Keratinocyte (primary cell): ENCODE data around the gene THBS2. TPM values are rescaled to one million over a fixed set of nuclear protein-coding genes. Genes with fewer than 3 reads are reported as not detected.

Source experiments
- DNase-seq: peaks from one replicate; pipeline ENCODE4 v3.0.0-alpha.2; 2011; ENCODE audit warnings: low read depth, missing footprints, low spot score
- FAIRE-seq: peaks from 2 replicates; lab custom pipeline; 2011; peaks lifted over from hg19 to GRCh38; lab: Jason Lieb, UNC
- H2AFZ ChIP-seq: 2 replicates; pipeline ENCODE4 v1.6.0; 2012; ENCODE audit warnings: low read length, control low read depth, inconsistent platforms; ENCODE audit not compliant: control insufficient read depth
- H3K27ac ChIP-seq: 2 replicates; pipeline ENCODE4 v1.5.1; 2011; ENCODE audit warnings: low read length; ENCODE audit not compliant: control insufficient read depth, insufficient read depth
- H3K27me3 ChIP-seq: 3 replicates; pipeline ENCODE4 v1.6.0; 2011; ENCODE audit warnings: low read length; ENCODE audit not compliant: control insufficient read depth, insufficient read depth; ENCODE audit errors: extremely low read depth
- H3K36me3 ChIP-seq, 2 experiments: 2 replicates in 1 of 2; 3 replicates in 1 of 2; pipeline ENCODE4 v1.5.1; 2011; ENCODE audit warnings: low read length in 2 of 2, mild to moderate bottlenecking in 1 of 2; ENCODE audit not compliant: control insufficient read depth in 2 of 2, insufficient read depth in 2 of 2; ENCODE audit errors: extremely low read depth in 1 of 2
- H3K4me1 ChIP-seq: 3 replicates; pipeline ENCODE4 v1.5.1; 2011; ENCODE audit warnings: low read length; ENCODE audit not compliant: control insufficient read depth, insufficient read depth; ENCODE audit errors: extremely low read depth
- H3K4me2 ChIP-seq: 3 replicates; pipeline ENCODE4 v1.6.0; 2011; ENCODE audit warnings: low read depth, low read length; ENCODE audit not compliant: control insufficient read depth, insufficient read depth; ENCODE audit errors: extremely low read depth
- H3K4me3 ChIP-seq, 3 experiments: fragments of 200-600 bp in 1 of 3; sonication (generic) in 1 of 3; 2 replicates in 2 of 3; 3 replicates in 1 of 3; pipeline ENCODE4 v1.5.1; 2011 to 2016; ENCODE audit warnings: low read length in 3 of 3, mild to moderate bottlenecking in 3 of 3, control low read depth in 2 of 3, inconsistent platforms in 1 of 3, low read depth in 1 of 3, mixed read lengths in 1 of 3, mixed run types in 1 of 3, moderate library complexity in 1 of 3; ENCODE audit not compliant: control insufficient read depth in 2 of 3, insufficient read depth in 2 of 3; ENCODE audit errors: extremely low read depth in 1 of 3
- H3K79me2 ChIP-seq: 2 replicates; pipeline ENCODE4 v1.6.0; 2012; ENCODE audit warnings: low read length; ENCODE audit not compliant: control insufficient read depth, insufficient read depth
- H3K9ac ChIP-seq: 3 replicates; pipeline ENCODE4 v1.6.0; 2011; ENCODE audit warnings: low read length; ENCODE audit not compliant: control insufficient read depth, insufficient read depth; ENCODE audit errors: extremely low read depth
- H3K9me1 ChIP-seq: 3 replicates; pipeline ENCODE4 v1.6.0; 2011; ENCODE audit warnings: low read length; ENCODE audit not compliant: control insufficient read depth, insufficient read depth; ENCODE audit errors: extremely low read depth
- H3K9me3 ChIP-seq: 2 replicates; pipeline ENCODE4 v1.5.1; 2012; ENCODE audit warnings: low read depth, low read length; ENCODE audit not compliant: control insufficient read depth
- H4K20me1 ChIP-seq: 3 replicates; pipeline ENCODE4 v1.6.0; 2011; ENCODE audit warnings: low read length; ENCODE audit not compliant: control insufficient read depth, insufficient read depth; ENCODE audit errors: extremely low read depth
- EZH2 ChIP-seq: IDR thresholded peaks from one replicate; pipeline ENCODE4 v1.6.1; 2012; ENCODE audit warnings: inconsistent platforms, mild to moderate bottlenecking, low read length, moderate library complexity
- dilution Hi-C: fragments of 300-500 bp; cut with MboI; formaldehyde crosslinking; loops from one replicate; pipeline ENCODE4 v1.7.0; 2020; ENCODE audit warnings: low sequenced_read_pairs; ENCODE audit not compliant: extremely low pct_ligation_motif_present
- polyA plus RNA-seq, 5 experiments: library from polyadenylated mRNA; depleted of rRNA in 3 of 5; stranded (reverse) in 3 of 5; stranded (forward) in 1 of 5; unstranded in 1 of 5; fragments of >200 nt; gene quantifications; 1 replicate in 1 of 5; 2 replicates in 3 of 5; 3 replicates in 1 of 5; pipeline versions ENCODE4 v1.2.1 to v1.2.3, GENCODE V29; 2011 to 2012; ENCODE audit warnings: missing spikeins in 2 of 5, low read depth in 1 of 5, low replicate concordance in 1 of 5
- TF ChIP-seq, protein P1 (sequence below), 3 experiments: IDR thresholded peaks in 1 of 3; conservative IDR thresholded peaks in 1 of 3; optimal IDR thresholded peaks in 1 of 3; 2 replicates in 2 of 3; 3 replicates in 1 of 3; pipeline versions ENCODE3 to v1.5.1; 2011; ENCODE audit warnings: low read length in 3 of 3, mild to moderate bottlenecking in 3 of 3, moderate library complexity in 2 of 3, control low read depth in 1 of 3, inconsistent platforms in 1 of 3; ENCODE audit not compliant: insufficient read depth in 2 of 3; ENCODE audit errors: extremely low read depth in 1 of 3

THBS2 gene
- polyA plus RNA-seq, 1 donor (not counting 4 experiments of a cell fraction or from before 2014, with no cell fraction given), result 533 TPM

DNA sequence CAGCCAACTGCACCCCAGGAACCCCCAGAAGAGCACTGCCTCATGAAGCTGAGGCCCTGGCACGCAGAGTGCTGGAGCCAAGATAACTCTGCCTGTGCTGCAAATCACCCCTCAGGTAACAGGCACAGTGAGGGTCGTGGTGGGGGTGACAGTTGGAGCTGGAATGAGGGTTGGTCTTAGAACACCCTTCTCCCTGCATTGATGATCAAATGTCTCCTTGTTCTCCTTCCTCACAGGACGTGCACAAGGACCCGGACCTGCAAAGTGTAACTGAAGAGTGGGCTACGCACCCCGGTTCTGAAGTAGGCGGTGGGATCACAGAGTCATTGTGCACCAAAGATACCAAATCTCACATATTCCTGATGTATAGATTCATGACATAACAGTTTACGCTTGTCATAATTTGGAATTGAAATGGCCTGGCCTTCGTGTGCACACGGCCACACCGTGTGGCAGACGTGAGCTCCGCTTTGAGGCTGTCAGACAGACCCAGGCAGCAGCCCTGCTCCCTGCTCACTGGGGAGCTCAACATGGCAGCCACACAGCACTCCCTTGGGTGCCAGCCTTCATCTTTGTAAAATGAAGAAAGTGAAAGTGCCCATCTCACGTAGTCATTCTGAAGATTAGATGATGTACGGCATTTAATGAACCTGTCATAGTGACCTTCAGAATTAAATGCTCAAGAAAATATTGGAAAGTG, 8.8 kb downstream of the THBS2 start:
- TF ChIP-seq EZH2, result no peak
- TF ChIP-seq, protein P1, sequence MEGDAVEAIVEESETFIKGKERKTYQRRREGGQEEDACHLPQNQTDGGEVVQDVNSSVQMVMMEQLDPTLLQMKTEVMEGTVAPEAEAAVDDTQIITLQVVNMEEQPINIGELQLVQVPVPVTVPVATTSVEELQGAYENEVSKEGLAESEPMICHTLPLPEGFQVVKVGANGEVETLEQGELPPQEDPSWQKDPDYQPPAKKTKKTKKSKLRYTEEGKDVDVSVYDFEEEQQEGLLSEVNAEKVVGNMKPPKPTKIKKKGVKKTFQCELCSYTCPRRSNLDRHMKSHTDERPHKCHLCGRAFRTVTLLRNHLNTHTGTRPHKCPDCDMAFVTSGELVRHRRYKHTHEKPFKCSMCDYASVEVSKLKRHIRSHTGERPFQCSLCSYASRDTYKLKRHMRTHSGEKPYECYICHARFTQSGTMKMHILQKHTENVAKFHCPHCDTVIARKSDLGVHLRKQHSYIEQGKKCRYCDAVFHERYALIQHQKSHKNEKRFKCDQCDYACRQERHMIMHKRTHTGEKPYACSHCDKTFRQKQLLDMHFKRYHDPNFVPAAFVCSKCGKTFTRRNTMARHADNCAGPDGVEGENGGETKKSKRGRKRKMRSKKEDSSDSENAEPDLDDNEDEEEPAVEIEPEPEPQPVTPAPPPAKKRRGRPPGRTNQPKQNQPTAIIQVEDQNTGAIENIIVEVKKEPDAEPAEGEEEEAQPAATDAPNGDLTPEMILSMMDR (optimal IDR thresholded peaks at IDR 0.05 in 1 of 3, IDR thresholded peaks at IDR 0.05 in 1 of 3, conservative IDR thresholded peaks at IDR 0.05 in 1 of 3; ENCODE audit: extremely low read depth in 1 of 3, insufficient read depth in 2 of 3, low read length in 3 of 3), result no peak
- DNase-seq, result no peak
- H3K27me3 ChIP-seq, result no peaks in the 10 kb centered on the region
- H4K20me1 ChIP-seq, result peaks cover 49% of the 10 kb centered on the region
- no peak overlapping the region for H3K4me3 ChIP-seq
- H3K9me3 ChIP-seq, result no peaks in the 10 kb centered on the region
- peaks cover 2% of the 10 kb centered on the region for H3K9me1 ChIP-seq
- H3K36me3 ChIP-seq, result peaks cover 50 to 71% of the 10 kb centered on the region in 2 experiments
- FAIRE-seq, result no peak
- dilution Hi-C loops, result no loop called here
- H3K27ac ChIP-seq, result no peak overlapping the region
- peaks cover 65% of the 10 kb centered on the region for H3K79me2 ChIP-seq
- peaks cover 8% of the 10 kb centered on the region for H3K4me1 ChIP-seq
- no peak overlapping the region for H3K4me2 ChIP-seq
- H3K9ac ChIP-seq, result no peak overlapping the region
- H2AFZ ChIP-seq, result no peak overlapping the region

DNA sequence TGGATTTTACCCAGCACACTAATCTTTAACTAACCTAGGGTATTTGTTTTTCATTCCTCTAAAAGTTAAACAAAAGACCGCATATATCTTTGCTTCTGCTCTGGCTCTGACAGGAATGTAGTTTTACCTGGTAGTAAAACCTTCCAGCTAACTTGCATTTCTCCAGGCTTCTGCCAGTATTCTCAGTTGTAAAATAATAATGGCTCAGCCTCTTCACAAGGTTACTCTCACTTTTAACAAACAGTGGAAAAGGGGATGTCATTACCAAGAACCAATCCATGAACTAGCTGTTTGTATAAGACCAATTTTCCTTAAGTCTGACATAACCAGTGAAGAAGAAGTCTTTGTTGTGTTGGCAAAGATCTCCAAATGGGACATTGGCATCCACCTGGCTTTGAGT, 10.0 kb downstream of the THBS2 start:
- DNase-seq (no peak), FAIRE-seq (no peak)
- Histone ChIP-seq H3K27me3 (no peaks in the 10 kb centered on the region), H3K4me1 (peaks cover 8% of the 10 kb centered on the region), H3K4me2 (no peak overlapping the region), H3K9ac (no peak overlapping the region), H3K9me3 (no peaks in the 10 kb centered on the region), H4K20me1 (peaks cover 41% of the 10 kb centered on the region), H3K27ac (no peak overlapping the region), H3K9me1 (peaks cover 2% of the 10 kb centered on the region), H3K4me3 (no peak overlapping the region), H3K79me2 (peaks cover 56% of the 10 kb centered on the region), H3K36me3 (peaks cover 56 to 72% of the 10 kb centered on the region in 2 experiments), H2AFZ (no peak overlapping the region)
- no peak for TF ChIP-seq EZH2
- TF ChIP-seq, protein P1 (optimal IDR thresholded peaks at IDR 0.05 in 1 of 3, IDR thresholded peaks at IDR 0.05 in 1 of 3, conservative IDR thresholded peaks at IDR 0.05 in 1 of 3; ENCODE audit: extremely low read depth in 1 of 3, insufficient read depth in 2 of 3, low read length in 3 of 3), result no peak
- dilution Hi-C loops, result no loop called here
